Brain microvascular endothelial cell (primary cell): ENCODE measurements around the gene GBA2.

Experiments
- DNase-seq: peaks from one replicate; pipeline ENCODE4 v3.0.0-alpha.2; 2020
- H3K27ac ChIP-seq: fragments of 250-450 bp; sonication (Bioruptor Pico); 2 replicates; pipeline ENCODE4 v1.5.1; 2020; ENCODE audit warnings: mild to moderate bottlenecking, moderate library complexity
- H3K27me3 ChIP-seq: fragments of 250-450 bp; sonication (Bioruptor Pico); replicated peaks from 2 replicates; pipeline ENCODE4 v1.5.1; 2020; ENCODE audit warnings: mild to moderate bottlenecking
- H3K36me3 ChIP-seq: fragments of 250-450 bp; sonication (Bioruptor Pico); replicated peaks from 2 replicates; pipeline ENCODE4 v1.5.1; 2020; ENCODE audit warnings: mild to moderate bottlenecking
- H3K4me3 ChIP-seq: 2 replicates; pipeline ENCODE4 v1.5.1; 2011; ENCODE audit warnings: low read depth, mild to moderate bottlenecking, control low read depth, low read length, moderate library complexity
- in situ Hi-C: cut with HindIII; loops from 2 replicates; pipeline ENCODE4 v1.10.0; 2017; ENCODE audit warnings: low sequenced_read_pairs, low pct_ligation_motif_present
- TF ChIP-seq, protein P1 (sequence below): IDR thresholded peaks from 2 replicates; pipeline ENCODE4 v1.5.1; 2011; ENCODE audit warnings: low read depth, mild to moderate bottlenecking, moderate library complexity, low read length, control low read depth, inconsistent platforms; ENCODE audit errors: missing control alignments

GBA2 gene

DNA sequence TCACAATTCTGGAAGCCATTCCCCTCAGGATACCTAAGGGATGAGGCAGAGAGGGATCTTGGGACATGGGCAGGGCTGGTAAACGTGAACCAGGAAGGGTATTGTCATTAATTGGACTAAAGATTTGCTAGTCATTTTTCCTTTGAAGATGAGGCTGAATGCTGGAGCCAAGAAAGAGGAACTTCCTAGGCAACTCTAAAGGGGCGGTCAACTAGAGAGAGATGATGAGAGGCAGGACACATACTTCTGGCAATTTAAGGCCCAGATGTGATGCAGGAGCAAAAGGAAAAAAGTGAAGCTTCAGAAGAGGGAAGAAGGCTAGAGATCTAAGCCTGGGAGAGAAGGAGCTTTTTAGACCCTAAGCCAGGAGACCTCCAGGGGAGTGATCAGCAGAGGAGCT, 5.6 kb downstream of the GBA2 start:
- TF ChIP-seq, protein P1, sequence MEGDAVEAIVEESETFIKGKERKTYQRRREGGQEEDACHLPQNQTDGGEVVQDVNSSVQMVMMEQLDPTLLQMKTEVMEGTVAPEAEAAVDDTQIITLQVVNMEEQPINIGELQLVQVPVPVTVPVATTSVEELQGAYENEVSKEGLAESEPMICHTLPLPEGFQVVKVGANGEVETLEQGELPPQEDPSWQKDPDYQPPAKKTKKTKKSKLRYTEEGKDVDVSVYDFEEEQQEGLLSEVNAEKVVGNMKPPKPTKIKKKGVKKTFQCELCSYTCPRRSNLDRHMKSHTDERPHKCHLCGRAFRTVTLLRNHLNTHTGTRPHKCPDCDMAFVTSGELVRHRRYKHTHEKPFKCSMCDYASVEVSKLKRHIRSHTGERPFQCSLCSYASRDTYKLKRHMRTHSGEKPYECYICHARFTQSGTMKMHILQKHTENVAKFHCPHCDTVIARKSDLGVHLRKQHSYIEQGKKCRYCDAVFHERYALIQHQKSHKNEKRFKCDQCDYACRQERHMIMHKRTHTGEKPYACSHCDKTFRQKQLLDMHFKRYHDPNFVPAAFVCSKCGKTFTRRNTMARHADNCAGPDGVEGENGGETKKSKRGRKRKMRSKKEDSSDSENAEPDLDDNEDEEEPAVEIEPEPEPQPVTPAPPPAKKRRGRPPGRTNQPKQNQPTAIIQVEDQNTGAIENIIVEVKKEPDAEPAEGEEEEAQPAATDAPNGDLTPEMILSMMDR, result no peak
- Histone ChIP-seq H3K36me3 (peaks cover 48% of the 10 kb centered on the region), H3K27me3 (no peaks in the 10 kb centered on the region), H3K27ac (no peak overlapping the region), H3K4me3 (no peak overlapping the region)
- in situ Hi-C loops, result no loop called here
- no peak for DNase-seq

DNA sequence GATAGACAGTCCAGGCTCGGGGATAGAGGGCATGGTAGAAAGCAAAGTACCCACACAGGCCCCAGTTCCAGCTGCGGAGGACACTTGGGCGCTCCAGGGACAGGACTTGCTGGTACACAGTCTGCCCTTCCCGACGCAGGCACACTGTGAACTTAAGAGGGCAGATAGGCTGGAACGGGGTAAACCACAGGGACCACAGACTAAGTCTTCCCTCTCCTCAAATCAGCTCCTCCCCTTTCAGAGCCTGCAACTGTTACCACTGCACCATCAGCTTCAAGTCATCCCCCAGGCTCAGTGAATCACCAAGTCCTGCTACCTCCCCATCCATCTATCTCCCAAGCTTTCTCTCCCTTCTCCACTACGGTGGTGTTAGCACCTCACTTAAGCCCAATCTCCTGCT, 7.3 kb downstream of the GBA2 start:
- in situ Hi-C loops, result no loop called here
- DNase-seq, result no peak
- TF ChIP-seq, protein P1, result no peak
- Histone ChIP-seq H3K4me3 (no peak overlapping the region), H3K27ac (no peak overlapping the region), H3K27me3 (no peaks in the 10 kb centered on the region), H3K36me3 (peaks cover 65% of the 10 kb centered on the region)

DNA sequence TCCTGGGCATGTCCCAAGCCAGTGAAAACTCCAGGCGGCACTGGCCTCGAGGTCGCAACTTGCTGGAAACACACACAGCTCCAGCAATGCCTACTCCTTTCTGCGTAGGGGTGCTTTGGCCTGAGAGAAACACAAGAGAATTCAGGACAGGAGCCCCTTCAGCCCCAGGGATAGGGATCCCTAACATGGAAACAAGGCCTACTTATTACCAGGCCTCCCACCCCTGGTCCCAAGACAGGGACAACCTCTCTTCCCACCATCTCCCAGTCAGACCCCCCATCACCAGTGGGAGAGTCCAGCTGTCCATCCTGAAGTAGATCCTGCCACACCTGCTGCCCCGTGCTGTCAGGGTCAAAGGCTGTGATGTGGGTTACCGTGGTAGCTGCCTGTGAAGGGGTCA, 8.8 kb downstream of the GBA2 start:
- Histone ChIP-seq H3K27ac (no peak overlapping the region), H3K36me3 (peaks cover 80% of the 10 kb centered on the region), H3K27me3 (no peaks in the 10 kb centered on the region), H3K4me3 (no peak overlapping the region)
- no peak for DNase-seq
- TF ChIP-seq, protein P1, result no peak
- in situ Hi-C loops, result no loop called here

DNA sequence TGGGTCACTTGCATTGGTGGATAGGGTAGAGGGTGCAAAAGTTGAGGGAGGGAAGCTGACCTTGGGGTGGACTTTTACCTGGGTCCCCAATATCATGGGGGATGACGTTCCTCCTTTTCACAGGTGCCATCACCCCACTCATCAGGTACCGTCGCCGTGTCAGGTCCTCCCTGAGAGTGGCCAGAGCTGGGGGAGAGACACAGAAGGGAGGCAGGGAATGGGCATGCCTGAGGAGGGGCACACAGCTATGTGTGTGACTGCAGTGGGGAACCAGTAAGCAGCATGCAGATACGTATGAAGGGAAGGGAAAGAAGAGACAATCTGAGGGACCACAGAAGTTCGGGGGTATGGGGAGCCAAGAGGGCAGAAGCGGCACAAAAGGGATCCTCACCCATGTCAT, 10.1 kb downstream of the GBA2 start:
- Histone ChIP-seq H3K36me3 (peaks cover 82% of the 10 kb centered on the region), H3K27ac (no peak overlapping the region), H3K4me3 (no peak overlapping the region), H3K27me3 (no peaks in the 10 kb centered on the region)
- TF ChIP-seq, protein P1, result no peak
- in situ Hi-C loops, result no loop called here
- DNase-seq, result no peak

DNA sequence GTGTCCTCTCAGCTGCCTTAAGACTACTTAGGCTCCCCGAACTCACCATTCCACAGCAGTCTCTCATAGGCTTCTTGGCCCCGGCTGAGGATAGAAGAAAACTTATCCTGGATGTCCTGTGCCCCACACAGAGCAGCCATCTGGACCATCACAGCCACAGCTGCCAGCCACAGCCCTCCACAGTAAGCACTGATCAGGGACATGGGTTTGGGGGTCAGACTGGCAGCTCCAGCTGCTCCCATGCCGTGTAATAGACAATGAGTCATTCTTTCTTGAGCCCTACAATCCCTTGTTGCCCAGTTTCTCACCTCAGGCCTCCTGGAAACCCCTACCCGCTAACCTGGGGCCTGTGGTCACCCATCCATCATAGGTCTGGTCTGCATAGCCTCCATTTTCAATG, 10.8 kb downstream of the GBA2 start:
- in situ Hi-C loops, result no loop called here
- Histone ChIP-seq H3K4me3 (no peak overlapping the region), H3K36me3 (peaks cover 81% of the 10 kb centered on the region), H3K27ac (no peak overlapping the region), H3K27me3 (no peaks in the 10 kb centered on the region)
- TF ChIP-seq, protein P1, result no peak
- DNase-seq, result no peak

DNA sequence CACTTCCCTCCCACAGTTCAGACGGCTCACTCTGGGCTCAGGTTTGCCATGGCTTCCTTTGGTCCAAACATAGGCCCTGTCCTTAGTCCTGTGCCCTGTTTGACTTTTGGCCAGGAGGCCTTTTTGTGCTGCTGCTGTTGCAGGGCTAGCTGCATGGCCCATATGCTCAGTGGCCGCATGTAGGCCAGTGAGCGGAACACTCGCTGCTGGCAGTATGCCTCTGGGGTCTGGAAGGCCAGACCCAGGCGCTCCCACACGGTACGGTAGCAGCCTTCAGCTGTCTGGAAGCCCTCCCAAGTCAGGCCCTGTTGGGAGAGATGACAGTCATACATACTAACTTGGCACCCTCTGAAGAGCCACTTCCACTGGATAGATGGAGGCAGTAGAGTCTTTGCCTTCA, 11.9 kb downstream of the GBA2 start:
- DNase-seq, result no peak
- Histone ChIP-seq H3K4me3 (no peak overlapping the region), H3K27me3 (no peaks in the 10 kb centered on the region), H3K36me3 (peaks cover 72% of the 10 kb centered on the region), H3K27ac (no peak overlapping the region)
- TF ChIP-seq, protein P1, result no peak
- in situ Hi-C loops, result no loop called here
